H9 (cell line): ENCODE measurements around the gene ABCA12. TPM values are rescaled to one million over a fixed set of nuclear protein-coding genes. Genes with fewer than 3 reads are reported as not detected.

ENCODE experiments used
- DNase-seq: peaks from one replicate; pipeline ENCODE4 v3.0.0-alpha.2; 2017
- H2AFZ ChIP-seq: one replicate; pipeline ENCODE4 v1.6.1; 2013; ENCODE audit warnings: mild to moderate bottlenecking, low read length, control low read depth, moderate library complexity
- H2AK5ac ChIP-seq: 2 replicates; pipeline ENCODE4 v1.6.1; 2013; ENCODE audit warnings: low read length, control low read depth, mixed read lengths; ENCODE audit not compliant: insufficient read length
- H2BK120ac ChIP-seq: one replicate; pipeline ENCODE4 v1.6.1; 2013; ENCODE audit warnings: low read depth, mild to moderate bottlenecking, low read length, control low read depth, inconsistent platforms; ENCODE audit not compliant: poor library complexity, severe bottlenecking
- H2BK12ac ChIP-seq: 2 replicates; pipeline ENCODE4 v1.6.1; 2013; ENCODE audit warnings: low read length, control low read depth, mixed read lengths, low read depth; ENCODE audit not compliant: insufficient read length
- H2BK15ac ChIP-seq: 2 replicates; pipeline ENCODE4 v1.6.1; 2013; ENCODE audit warnings: low read depth, low read length, control low read depth
- H2BK20ac ChIP-seq: one replicate; pipeline ENCODE4 v1.6.1; 2013; ENCODE audit warnings: low read depth, mild to moderate bottlenecking, low read length, control low read depth, inconsistent platforms; ENCODE audit not compliant: poor library complexity, severe bottlenecking
- H2BK5ac ChIP-seq: 2 replicates; pipeline ENCODE4 v1.6.1; 2013; ENCODE audit warnings: low read length, control low read depth, mixed read lengths; ENCODE audit not compliant: insufficient read length
- H3K14ac ChIP-seq: 2 replicates; pipeline ENCODE4 v1.6.1; 2013; ENCODE audit warnings: low read length, control low read depth; ENCODE audit not compliant: insufficient read depth
- H3K18ac ChIP-seq: 2 replicates; pipeline ENCODE4 v1.6.1; 2013; ENCODE audit warnings: low read depth, mild to moderate bottlenecking, mixed read lengths, low read length, control low read depth; ENCODE audit not compliant: insufficient read length
- H3K23ac ChIP-seq: 2 replicates; pipeline ENCODE4 v1.6.1; 2013; ENCODE audit warnings: low read length, control low read depth, mixed read lengths, low read depth; ENCODE audit not compliant: insufficient read length
- H3K23me2 ChIP-seq: 2 replicates; pipeline ENCODE4 v1.6.1; 2013; ENCODE audit warnings: low read depth, mild to moderate bottlenecking, mixed read lengths, low read length, control low read depth; ENCODE audit not compliant: insufficient read length, poor library complexity, severe bottlenecking
- H3K27ac ChIP-seq: 2 replicates; pipeline ENCODE4 v1.5.1; 2013; ENCODE audit warnings: low read length, control low read depth, mixed read lengths, low read depth; ENCODE audit not compliant: insufficient read length
- H3K27me3 ChIP-seq: 2 replicates; pipeline ENCODE4 v1.6.1; 2013; ENCODE audit warnings: low read length, control low read depth, inconsistent platforms; ENCODE audit not compliant: insufficient read depth
- H3K4ac ChIP-seq: 2 replicates; pipeline ENCODE4 v1.6.1; 2013; ENCODE audit warnings: low read depth, mild to moderate bottlenecking, control low read depth, inconsistent platforms, low read length, moderate library complexity
- H3K4me1 ChIP-seq: 2 replicates; pipeline ENCODE4 v1.6.1; 2013; ENCODE audit warnings: low read length, control low read depth, inconsistent platforms; ENCODE audit not compliant: insufficient read depth
- H3K4me2 ChIP-seq: 2 replicates; pipeline ENCODE4 v1.6.1; 2013; ENCODE audit warnings: low read length, control low read depth, mixed read lengths; ENCODE audit not compliant: insufficient read length, insufficient read depth
- H3K56ac ChIP-seq: 2 replicates; pipeline ENCODE4 v1.6.1; 2013; ENCODE audit warnings: low read depth, mild to moderate bottlenecking, mixed read lengths, low read length, control low read depth; ENCODE audit not compliant: insufficient read length
- H3K79me1 ChIP-seq: 2 replicates; pipeline ENCODE4 v1.6.1; 2013; ENCODE audit warnings: low read depth, mild to moderate bottlenecking, moderate library complexity, low read length, control low read depth, inconsistent platforms; ENCODE audit not compliant: insufficient read depth, poor library complexity, severe bottlenecking
- H3K79me2 ChIP-seq: 2 replicates; pipeline ENCODE4 v1.6.1; 2013; ENCODE audit warnings: low read length, control low read depth, inconsistent platforms; ENCODE audit not compliant: insufficient read depth
- H3K9ac ChIP-seq: 2 replicates; pipeline ENCODE4 v1.6.1; 2013; ENCODE audit warnings: low read length, control low read depth, mixed read lengths; ENCODE audit not compliant: insufficient read length; ENCODE audit errors: extremely low read depth
- H3K9me3 ChIP-seq: one replicate; pipeline ENCODE4 v1.6.1; 2013; ENCODE audit warnings: low read depth, low read length, inconsistent platforms; ENCODE audit not compliant: control insufficient read depth
- H3T11ph ChIP-seq: one replicate; pipeline ENCODE4 v1.6.1; 2013; ENCODE audit warnings: mild to moderate bottlenecking, low read length, control low read depth, inconsistent platforms
- H4K20me1 ChIP-seq: one replicate; pipeline ENCODE4 v1.6.1; 2013; ENCODE audit not compliant: control insufficient read depth, insufficient read length, insufficient read depth
- H4K5ac ChIP-seq: 2 replicates; pipeline ENCODE4 v1.6.1; 2013; ENCODE audit warnings: low read depth, mild to moderate bottlenecking, mixed read lengths, low read length, control low read depth; ENCODE audit not compliant: insufficient read length
- H4K8ac ChIP-seq: replicated peaks from 2 replicates; pipeline ENCODE4 v1.6.1; 2013; ENCODE audit warnings: low read length, control low read depth, mixed read lengths, low read depth; ENCODE audit not compliant: insufficient read length
- H4K91ac ChIP-seq: 2 replicates; pipeline ENCODE4 v1.6.1; 2013; ENCODE audit warnings: low read depth, mild to moderate bottlenecking, moderate library complexity, mixed read lengths, low read length, control low read depth; ENCODE audit not compliant: insufficient read length
- H3K27ac Mint-ChIP-seq, 3 experiments: 2 replicates in 2 of 3; 3 replicates in 1 of 3; pipeline ENCODE4 v1.8.0; 2020 to 2021; ENCODE audit warnings: mixed read lengths in 3 of 3, mild to moderate bottlenecking in 1 of 3, moderate library complexity in 1 of 3
- H3K27me3 Mint-ChIP-seq: 2 replicates; pipeline ENCODE4 v1.8.0; 2021; ENCODE audit warnings: low read depth, mild to moderate bottlenecking, moderate library complexity, mixed read lengths
- H3K36me3 Mint-ChIP-seq, 3 experiments: 2 replicates in 2 of 3; 3 replicates in 1 of 3; pipeline ENCODE4 v1.8.0; 2020 to 2021; ENCODE audit warnings: low read depth in 3 of 3, mixed read lengths in 3 of 3; ENCODE audit not compliant: insufficient read depth in 1 of 3
- H3K4me1 Mint-ChIP-seq, 2 experiments: 2 replicates each; pipeline ENCODE4 v1.8.0; 2020; ENCODE audit warnings: mixed read lengths in 2 of 2
- H3K4me3 Mint-ChIP-seq, 2 experiments: 2 replicates in 1 of 2; 3 replicates in 1 of 2; pipeline ENCODE4 v1.8.0; 2020 to 2021; ENCODE audit warnings: mild to moderate bottlenecking in 2 of 2, mixed read lengths in 2 of 2, moderate library complexity in 1 of 2
- H3K9me3 Mint-ChIP-seq, 2 experiments: 2 replicates in 1 of 2; 3 replicates in 1 of 2; pipeline ENCODE4 v1.8.0; 2020; ENCODE audit warnings: mild to moderate bottlenecking in 2 of 2, mixed read lengths in 2 of 2, moderate library complexity in 1 of 2
- CTCF ChIP-seq: fragments of 200-600 bp; sonication (generic); conservative IDR thresholded peaks from 3 replicates; pipeline ENCODE4 v1.8.0; 2021; ENCODE audit warnings: antibody characterized with exemption, mild to moderate bottlenecking
- WGBS: extraction: QIAGEN DNeasy Blood & Tissue Kit; methylation state at CpG from one replicate; pipeline ENCODE4 v1.1.7; 2013; ENCODE audit warnings: missing lambda C conversion rate, low lambda C conversion rate, mixed read lengths; ENCODE audit not compliant: insufficient read length; ENCODE audit errors: extremely low coverage; 5-methylcytosine and 5-hydroxymethylcytosine counted together
- long read RNA-seq: library from polyadenylated mRNA; unstranded; transcript quantifications from one replicate; pipeline ENCODE4 v2.0.0, GENCODE V29; 2020
- total RNA-seq: library from RNA; stranded (reverse); gene quantifications from 2 replicates; pipeline ENCODE4 v1.2.1, GENCODE V29; 2021

ABCA12 gene
- total RNA-seq: 0.02 TPM in 1 of 2 replicates, not detected in the other
- long read RNA-seq: 0 reads

- no peaks in the 10 kb centered on the region; the same call in 1 of the 2 replicates for H3K27me3 Mint-ChIP-seq
- no peak within 1 kb of the TSS for H3K4me2 ChIP-seq
Observed at GRCh38 chr2:215138479-215138878, at the start of gene ABCA12. Gene ABCA12, minus strand, starts transcription at chr2:215138626. Its CDS starts 418 bp downstream, at chr2:215138208.

More at GRCh38 chr2:215138479-215138878, at the start of gene ABCA12:
- H3K4ac ChIP-seq: no peak within 1 kb of the TSS
- no peak within 1 kb of the TSS for H3K23ac ChIP-seq
- H3T11ph ChIP-seq: no peak within 1 kb of the TSS
- H3K27me3 ChIP-seq: no peaks in the 10 kb centered on the region
- H4K5ac ChIP-seq: no peak within 1 kb of the TSS
- no peak within 1 kb of the TSS for H2BK15ac ChIP-seq
- no peak within 1 kb of the TSS for H4K91ac ChIP-seq
- no peak within 1 kb of the TSS for H2BK5ac ChIP-seq
- Mint-ChIP-seq H3K4me1 (no peaks in the 10 kb centered on the region; a peak in 1 of 4 replicates), H3K4me3 (no peak within 1 kb of the TSS), H3K27ac (0 out of 7 replicates have a peak within 1 kb of the TSS, but pooled peaks of 1 of the 3 experiments have one; percentile 26), H3K9me3 (no peaks in the 10 kb centered on the region), H3K36me3 (no peaks in the 10 kb centered on the region)
- no peak within 1 kb of the TSS for H3K18ac ChIP-seq
- TF ChIP-seq CTCF: no peak
- H2BK20ac ChIP-seq: no peak within 1 kb of the TSS
- no peak within 1 kb of the TSS for H4K8ac ChIP-seq
- H2BK12ac ChIP-seq: no peak within 1 kb of the TSS
- no peak within 1 kb of the TSS for H3K56ac ChIP-seq
- no peak within 1 kb of the TSS for H2AK5ac ChIP-seq
- no peak within 1 kb of the TSS for H2AFZ ChIP-seq
- WGBS: no CpG with 5 or more reads among the region's 2 CpGs
- H3K9ac ChIP-seq: no peak within 1 kb of the TSS
- H3K23me2 ChIP-seq: no peaks in the 10 kb centered on the region
- H3K79me1 ChIP-seq: no peaks in the 10 kb centered on the region
- no peaks in the 10 kb centered on the region for H4K20me1 ChIP-seq
- no peak for DNase-seq
- H3K79me2 ChIP-seq: no peaks in the 10 kb centered on the region
- no peaks in the 10 kb centered on the region for H3K4me1 ChIP-seq
- no peaks in the 10 kb centered on the region for H3K9me3 ChIP-seq
- H3K27ac ChIP-seq: no peak within 1 kb of the TSS
- H2BK120ac ChIP-seq: no peak within 1 kb of the TSS
- H3K14ac ChIP-seq: no peak within 1 kb of the TSS
